Astrocyte (in vitro differentiated cells and primary cell): ENCODE results near the gene SMYD1. TPM values are rescaled to one million over a fixed set of nuclear protein-coding genes. Genes with fewer than 3 reads are reported as not detected.

Source experiments
- DNase-seq: peaks from one replicate; pipeline ENCODE4 v3.0.0-alpha.2; 2010; ENCODE audit warnings: low read depth
- FAIRE-seq: peaks from 2 replicates; lab custom pipeline; 2011; peaks lifted over from hg19 to GRCh38; lab: Jason Lieb, UNC
- H2AFZ ChIP-seq: 2 replicates; pipeline ENCODE4 v1.6.0; 2012; ENCODE audit warnings: low read depth, low read length, inconsistent platforms
- H3K27ac ChIP-seq: 2 replicates; pipeline ENCODE4 v1.5.1; 2011; ENCODE audit warnings: low read depth, low read length, inconsistent platforms
- H3K27me3 ChIP-seq: 2 replicates; pipeline ENCODE4 v1.6.0; 2011; ENCODE audit warnings: low read length, inconsistent platforms; ENCODE audit not compliant: insufficient read depth
- H3K36me3 ChIP-seq: 2 replicates; pipeline ENCODE4 v1.5.1; 2011; ENCODE audit warnings: low read length, inconsistent platforms; ENCODE audit not compliant: insufficient read depth
- H3K4me1 ChIP-seq: 2 replicates; pipeline ENCODE4 v1.5.1; 2011; ENCODE audit warnings: low read length, inconsistent platforms; ENCODE audit not compliant: insufficient read depth
- H3K4me2 ChIP-seq: 2 replicates; pipeline ENCODE4 v1.6.0; 2012; ENCODE audit warnings: low read length, inconsistent platforms
- H3K4me3 ChIP-seq: 2 replicates; pipeline ENCODE4 v1.5.1; 2011; ENCODE audit warnings: low read depth, mild to moderate bottlenecking, low read length, inconsistent platforms; ENCODE audit not compliant: insufficient read depth
- H3K79me2 ChIP-seq: 2 replicates; pipeline ENCODE4 v1.6.0; 2012; ENCODE audit warnings: mild to moderate bottlenecking, low read length, inconsistent platforms; ENCODE audit not compliant: insufficient read depth
- H3K9ac ChIP-seq: 2 replicates; pipeline ENCODE4 v1.6.0; 2012; ENCODE audit warnings: mild to moderate bottlenecking, low read length, inconsistent platforms
- H3K9me3 ChIP-seq: 2 replicates; pipeline ENCODE4 v1.5.1; 2012; ENCODE audit warnings: low read depth, mild to moderate bottlenecking, low read length, inconsistent platforms; ENCODE audit not compliant: insufficient read depth
- H4K20me1 ChIP-seq: 2 replicates; pipeline ENCODE4 v1.6.0; 2012; ENCODE audit warnings: low read length, inconsistent platforms; ENCODE audit not compliant: insufficient read depth
- H3K27ac Mint-ChIP-seq: one replicate; pipeline ENCODE4 v1.8.0; 2021; ENCODE audit warnings: mild to moderate bottlenecking, mixed read lengths; ENCODE audit not compliant: unreplicated experiment
- H3K27me3 Mint-ChIP-seq: one replicate; pipeline ENCODE4 v1.8.0; 2021; ENCODE audit warnings: low read depth, mixed read lengths; ENCODE audit not compliant: unreplicated experiment
- H3K36me3 Mint-ChIP-seq: one replicate; pipeline ENCODE4 v1.8.0; 2021; ENCODE audit warnings: low read depth, mixed read lengths; ENCODE audit not compliant: unreplicated experiment
- H3K4me1 Mint-ChIP-seq: one replicate; pipeline ENCODE4 v1.8.0; 2021; ENCODE audit warnings: low read depth, mixed read lengths; ENCODE audit not compliant: unreplicated experiment
- H3K4me3 Mint-ChIP-seq: one replicate; pipeline ENCODE4 v1.8.0; 2021; ENCODE audit warnings: mild to moderate bottlenecking, moderate library complexity, mixed read lengths; ENCODE audit not compliant: unreplicated experiment
- H3K9me3 Mint-ChIP-seq: one replicate; pipeline ENCODE4 v1.8.0; 2021; ENCODE audit warnings: mild to moderate bottlenecking, mixed read lengths; ENCODE audit not compliant: unreplicated experiment
- CTCF ChIP-seq: IDR thresholded peaks from 2 replicates; pipeline ENCODE4 v1.5.1; 2011; ENCODE audit warnings: low read depth, mild to moderate bottlenecking, inconsistent platforms, low read length, moderate library complexity; ENCODE audit not compliant: insufficient read depth
- EZH2 ChIP-seq: IDR thresholded peaks from 2 replicates; pipeline ENCODE4 v1.6.1; 2012; ENCODE audit warnings: mild to moderate bottlenecking, low read length, inconsistent platforms; ENCODE audit not compliant: insufficient read depth
- total RNA-seq: library from RNA; stranded (reverse); gene quantifications from 2 replicates; pipeline ENCODE4 v1.2.1, GENCODE V29; 2021

Gene SMYD1
- total RNA-seq, 1 donor from 2014 or later: not detected

- Histone ChIP-seq H3K4me2 (no peak overlapping the region), H2AFZ (no peak overlapping the region), H3K27ac (no peak overlapping the region), H3K27me3 (no peaks in the 10 kb centered on the region), H3K79me2 (no peaks in the 10 kb centered on the region), H3K4me1 (no peaks in the 10 kb centered on the region), H3K9me3 (no peaks in the 10 kb centered on the region), H3K9ac (no peak overlapping the region), H3K4me3 (no peak overlapping the region), H4K20me1 (no peaks in the 10 kb centered on the region), H3K36me3 (no peaks in the 10 kb centered on the region)
- DNase-seq (no peak), FAIRE-seq (no peak)
- TF ChIP-seq CTCF (no peak), EZH2 (no peak)
- peaks cover 3% of the 10 kb centered on the region for H3K9me3 Mint-ChIP-seq
- no peaks in the 10 kb centered on the region for H3K36me3 Mint-ChIP-seq
- no peaks in the 10 kb centered on the region for H3K4me1 Mint-ChIP-seq
- peaks cover 20% of the 10 kb centered on the region for H3K27me3 Mint-ChIP-seq
- no peak overlapping the region for H3K4me3 Mint-ChIP-seq
- H3K27ac Mint-ChIP-seq: no peak overlapping the region
Measured at GRCh38 chr2:88098558-88098900, 30.9 kb downstream of the SMYD1 start.

- Histone ChIP-seq H3K9ac (no peak overlapping the region), H3K4me1 (no peaks in the 10 kb centered on the region), H3K36me3 (no peaks in the 10 kb centered on the region), H3K9me3 (no peaks in the 10 kb centered on the region), H3K4me3 (no peak overlapping the region), H3K4me2 (no peak overlapping the region), H2AFZ (no peak overlapping the region), H4K20me1 (no peaks in the 10 kb centered on the region), H3K79me2 (no peaks in the 10 kb centered on the region), H3K27me3 (no peaks in the 10 kb centered on the region), H3K27ac (no peak overlapping the region)
- Mint-ChIP-seq H3K27me3 (peaks cover 25% of the 10 kb centered on the region), H3K9me3 (peaks cover 3% of the 10 kb centered on the region), H3K36me3 (no peaks in the 10 kb centered on the region), H3K27ac (no peak overlapping the region), H3K4me1 (no peaks in the 10 kb centered on the region), H3K4me3 (no peak overlapping the region)
- TF ChIP-seq CTCF: no peak
- TF ChIP-seq EZH2: no peak
- DNase-seq (no peak), FAIRE-seq (no peak)
Measured at GRCh38 chr2:88099798-88100488, 32.3 kb downstream of the SMYD1 start.

DNA sequence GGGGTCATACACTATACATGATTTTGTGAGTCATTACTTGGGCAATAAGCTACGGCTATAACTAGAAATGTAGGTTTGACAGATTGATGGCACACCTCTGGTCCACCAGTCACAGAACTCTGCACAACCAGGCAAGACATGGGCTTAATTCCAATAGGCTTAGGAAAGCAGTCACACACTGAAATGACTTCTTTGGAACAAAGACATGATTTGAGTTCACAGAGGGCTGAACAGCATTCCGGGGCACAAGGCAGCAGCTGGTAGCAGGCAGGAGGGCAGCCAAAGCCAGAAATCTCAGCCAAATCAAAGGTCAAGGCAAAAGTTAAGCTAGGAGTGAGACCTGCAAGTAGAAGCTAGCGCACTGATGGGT lies 32.8 kb downstream of the SMYD1 start:
- Mint-ChIP-seq H3K4me1 (no peaks in the 10 kb centered on the region), H3K27me3 (peaks cover 24% of the 10 kb centered on the region), H3K4me3 (no peak overlapping the region), H3K9me3 (peaks cover 3% of the 10 kb centered on the region), H3K36me3 (no peaks in the 10 kb centered on the region), H3K27ac (no peak overlapping the region)
- Histone ChIP-seq H3K9ac (no peak overlapping the region), H3K27me3 (no peaks in the 10 kb centered on the region), H3K4me2 (no peak overlapping the region), H3K4me1 (no peaks in the 10 kb centered on the region), H3K9me3 (no peaks in the 10 kb centered on the region), H4K20me1 (no peaks in the 10 kb centered on the region), H3K4me3 (no peak overlapping the region), H3K79me2 (no peaks in the 10 kb centered on the region), H3K27ac (no peak overlapping the region), H3K36me3 (no peaks in the 10 kb centered on the region), H2AFZ (no peak overlapping the region)
- no peak for FAIRE-seq
- no peak for DNase-seq
- no peak for TF ChIP-seq CTCF
- no peak for TF ChIP-seq EZH2
